Suprapubic skin (tissue), 4 donors: Measurements from ENCODE around the gene C11orf68.

Source experiments
- POLR2A ChIP-seq, 2 donors: fragments of 450-650 bp; IDR thresholded peaks; one replicate each; pipeline ENCODE4 v1.6.1; 2017; ENCODE audit warnings: antibody characterized with exemption in 2 of 2, mild to moderate bottlenecking in 2 of 2, moderate library complexity in 2 of 2
- POLR2AphosphoS5 ChIP-seq, 3 donors: sonication (generic); formaldehyde crosslinking; IDR thresholded peaks; one replicate each; pipeline ENCODE4 v1.6.1; 2017; ENCODE audit warnings: antibody characterized with exemption in 3 of 3
- TF ChIP-seq, protein P1 (sequence below), 2 donors: fragments of 200-600 bp in 1 of 2; fragments of 450-650 bp in 1 of 2; sonication (generic) in 1 of 2; IDR thresholded peaks; one replicate each; pipeline ENCODE4 v1.5.1; 2016 to 2019; ENCODE audit warnings: antibody characterized with exemption in 2 of 2, mild to moderate bottlenecking in 1 of 2, moderate library complexity in 1 of 2

DNA sequence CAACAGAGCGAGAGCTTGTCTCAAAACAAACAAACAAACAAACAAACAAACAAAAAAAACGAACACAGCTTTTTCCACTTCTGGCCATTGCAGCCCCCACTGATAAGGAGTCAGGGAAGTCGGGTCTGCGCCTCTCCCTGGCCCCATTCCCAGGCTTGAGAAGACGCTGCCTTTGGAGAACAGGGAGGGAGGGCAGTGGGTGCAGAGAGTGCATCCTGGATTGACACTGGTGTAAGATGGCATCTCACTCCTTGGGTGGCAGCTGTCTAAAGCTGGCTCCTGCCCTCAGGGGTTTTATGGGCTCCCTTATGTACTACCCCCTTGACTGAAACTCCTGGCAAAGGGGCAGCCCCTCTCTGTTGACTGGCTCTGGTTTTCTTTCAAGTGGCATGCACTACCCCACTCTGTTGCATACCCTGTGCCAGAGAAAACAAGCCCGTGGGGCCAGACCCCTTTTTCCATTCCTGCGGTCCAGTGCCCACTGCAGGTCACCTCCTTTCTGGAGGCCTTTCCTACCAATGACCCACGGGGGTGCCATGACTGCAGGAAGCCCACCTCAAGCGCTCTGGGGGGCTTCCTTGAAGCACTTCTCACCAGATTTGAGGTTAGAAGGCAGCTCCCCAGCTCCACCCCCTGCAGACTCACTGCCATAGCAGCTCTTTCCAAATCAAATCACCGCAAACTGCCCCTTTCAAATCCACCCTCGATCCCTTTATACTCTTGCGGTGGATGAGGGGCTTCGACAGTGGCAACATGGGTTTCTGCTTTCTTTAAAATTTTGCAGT lies 13.1 kb upstream of the C11orf68 start:
- TF ChIP-seq, protein P1, sequence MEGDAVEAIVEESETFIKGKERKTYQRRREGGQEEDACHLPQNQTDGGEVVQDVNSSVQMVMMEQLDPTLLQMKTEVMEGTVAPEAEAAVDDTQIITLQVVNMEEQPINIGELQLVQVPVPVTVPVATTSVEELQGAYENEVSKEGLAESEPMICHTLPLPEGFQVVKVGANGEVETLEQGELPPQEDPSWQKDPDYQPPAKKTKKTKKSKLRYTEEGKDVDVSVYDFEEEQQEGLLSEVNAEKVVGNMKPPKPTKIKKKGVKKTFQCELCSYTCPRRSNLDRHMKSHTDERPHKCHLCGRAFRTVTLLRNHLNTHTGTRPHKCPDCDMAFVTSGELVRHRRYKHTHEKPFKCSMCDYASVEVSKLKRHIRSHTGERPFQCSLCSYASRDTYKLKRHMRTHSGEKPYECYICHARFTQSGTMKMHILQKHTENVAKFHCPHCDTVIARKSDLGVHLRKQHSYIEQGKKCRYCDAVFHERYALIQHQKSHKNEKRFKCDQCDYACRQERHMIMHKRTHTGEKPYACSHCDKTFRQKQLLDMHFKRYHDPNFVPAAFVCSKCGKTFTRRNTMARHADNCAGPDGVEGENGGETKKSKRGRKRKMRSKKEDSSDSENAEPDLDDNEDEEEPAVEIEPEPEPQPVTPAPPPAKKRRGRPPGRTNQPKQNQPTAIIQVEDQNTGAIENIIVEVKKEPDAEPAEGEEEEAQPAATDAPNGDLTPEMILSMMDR (IDR thresholded peaks at IDR 0.05), result no peak
- TF ChIP-seq POLR2AphosphoS5 (IDR thresholded peaks at IDR 0.05) (no peak), POLR2A (IDR thresholded peaks at IDR 0.05) (no peak)
